ENCODE results near the gene UBA7. TPM values are rescaled to one million over a fixed set of nuclear protein-coding genes. Genes with fewer than 3 reads are reported as not detected.

The UBA7 gene
- total RNA-seq, 1 donor from 2014 or later, result 23.1 TPM

DNA sequence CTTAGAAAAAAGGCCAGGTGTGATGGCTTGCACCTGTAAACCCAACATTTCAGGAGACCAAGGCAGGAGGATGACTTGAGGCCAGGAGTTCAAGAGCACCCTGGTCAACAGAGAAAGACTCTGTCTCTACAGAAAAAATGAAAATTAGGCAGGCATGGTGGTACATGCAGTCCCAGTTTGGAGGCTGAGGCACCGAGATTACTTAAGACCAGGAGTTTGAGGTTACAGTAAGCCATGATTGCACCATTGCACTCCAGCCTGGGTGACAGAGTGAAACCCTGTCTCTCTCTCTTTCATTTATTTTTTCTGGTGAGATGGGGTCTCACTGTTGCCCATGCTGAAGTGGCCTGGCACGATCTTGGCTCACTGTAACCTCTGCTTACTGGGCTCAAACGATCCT is 52.1 kb downstream of the UBA7 start:
- ATAC-seq, result no peak

DNA sequence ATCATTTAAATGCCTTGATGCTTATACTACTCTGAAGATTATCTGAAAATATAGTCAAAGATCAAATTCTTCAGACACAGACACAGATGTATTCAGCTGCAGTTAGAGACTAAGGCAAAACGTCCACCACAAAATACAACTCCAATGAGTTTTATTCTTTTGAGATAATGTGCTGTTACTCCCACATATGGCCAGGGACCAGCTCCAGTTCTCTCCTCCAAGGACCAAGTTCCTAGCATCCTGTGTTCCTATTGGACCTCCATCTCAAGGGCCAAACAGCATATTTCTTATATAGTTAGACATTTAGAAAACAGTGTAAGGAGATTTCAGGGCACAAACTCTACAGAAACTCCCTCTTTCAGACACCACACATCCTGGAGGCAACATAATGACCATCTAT is 54.5 kb downstream of the UBA7 start:
- ATAC-seq (no peak), DNase-seq (ENCODE audit: missing footprints) (no peak)
- intact Hi-C loops (cut with DNase I), result no loop called here

More for the DNA sequence above, 52.1 kb downstream of the UBA7 start:
- intact Hi-C loops (cut with DNase I), result no loop called here
- DNase-seq (ENCODE audit: missing footprints), result no peak

DNA sequence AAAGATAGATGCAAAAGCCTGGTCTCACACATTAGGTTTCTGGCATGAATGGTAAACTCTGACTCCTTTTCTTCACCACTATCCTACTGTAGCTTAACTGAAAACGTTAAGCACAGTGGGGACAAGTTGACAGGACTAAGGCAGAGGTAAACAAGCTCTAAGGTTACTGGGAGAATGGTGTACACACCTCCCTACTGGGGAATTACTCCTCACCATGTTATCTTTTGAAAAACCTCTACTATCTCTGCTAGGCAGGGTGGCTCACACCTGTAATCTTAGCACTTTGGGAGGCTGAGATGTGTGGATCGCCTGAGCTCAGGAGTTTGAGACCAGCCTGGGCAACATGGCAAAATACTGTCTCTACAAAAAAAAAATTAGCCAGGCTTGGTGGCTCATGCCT is 56.6 kb downstream of the UBA7 start:
- intact Hi-C loops (cut with DNase I), result no loop called here
- DNase-seq (ENCODE audit: missing footprints) (no peak), ATAC-seq (no peak)

DNA sequence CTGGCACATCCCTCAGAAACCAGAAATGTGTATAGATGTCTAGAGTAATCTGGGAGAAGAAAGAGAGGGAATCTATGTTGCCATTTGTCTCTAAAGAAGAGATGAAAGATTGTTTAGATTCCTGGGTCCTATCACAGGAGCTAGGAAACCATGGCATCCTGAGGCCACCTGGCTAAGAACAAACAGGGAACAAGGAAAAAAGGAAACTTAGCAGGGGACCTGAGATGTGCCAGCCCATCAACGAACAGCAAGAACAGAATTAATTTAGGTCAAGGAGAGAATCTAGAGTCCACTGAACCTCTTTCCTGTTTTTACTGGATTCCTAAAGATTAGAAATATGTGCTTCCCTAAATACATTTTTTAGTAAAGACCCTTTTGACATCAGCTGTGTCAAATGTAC is 57.7 kb downstream of the UBA7 start:
- DNase-seq (ENCODE audit: missing footprints) (no peak), ATAC-seq (no peak)
- intact Hi-C loops (cut with DNase I), result no loop called here

Small RNAs within 50 kb of the gene (microRNA-seq; reads per million reads assigned to microRNA genes)
- not detected for gene MIR5193

Other genes starting within 250 kb of the UBA7 start
- gene APEH, start 139.6 kb downstream of the UBA7 start, total RNA-seq, result 99.5 TPM
- gene MST1, start 124.5 kb downstream of the UBA7 start, total RNA-seq, result 4.6 TPM
- 46.1 TPM for gene RNF123, start 124.4 kb downstream of the UBA7 start, total RNA-seq
- gene AMIGO3, start 94.3 kb downstream of the UBA7 start, total RNA-seq, result not detected
- gene GMPPB, start 90.0 kb downstream of the UBA7 start, total RNA-seq, result 18.1 TPM
- gene IP6K1, start 27.4 kb downstream of the UBA7 start, total RNA-seq, result 19.0 TPM
- not detected for gene CDHR4, start 14.1 kb downstream of the UBA7 start, total RNA-seq
- gene INKA1, start 10.7 kb downstream of the UBA7 start, total RNA-seq, result 3.1 TPM
- 2.5 TPM for gene TRAIP, start 42.6 kb upstream of the UBA7 start, total RNA-seq
- not detected for gene CAMKV, start 56.0 kb upstream of the UBA7 start, total RNA-seq
- gene MST1R, start 89.9 kb upstream of the UBA7 start, total RNA-seq, result 1.2 TPM
- 7.7 TPM for gene MON1A, start 115.9 kb upstream of the UBA7 start, total RNA-seq
- gene RBM6, start 126.2 kb upstream of the UBA7 start, total RNA-seq, result 44.3 TPM